ENCODE data around the gene SGO2. TPM values are rescaled to one million over a fixed set of nuclear protein-coding genes. Genes with fewer than 3 reads are reported as not detected.

The SGO2 gene
- total and polyA plus RNA-seq, 10 of the 15 experiments (the other 5 are each of a cell fraction or from before 2014, with no cell fraction given) = 15.8 to 55.2 (median 24.3) TPM

DNA sequence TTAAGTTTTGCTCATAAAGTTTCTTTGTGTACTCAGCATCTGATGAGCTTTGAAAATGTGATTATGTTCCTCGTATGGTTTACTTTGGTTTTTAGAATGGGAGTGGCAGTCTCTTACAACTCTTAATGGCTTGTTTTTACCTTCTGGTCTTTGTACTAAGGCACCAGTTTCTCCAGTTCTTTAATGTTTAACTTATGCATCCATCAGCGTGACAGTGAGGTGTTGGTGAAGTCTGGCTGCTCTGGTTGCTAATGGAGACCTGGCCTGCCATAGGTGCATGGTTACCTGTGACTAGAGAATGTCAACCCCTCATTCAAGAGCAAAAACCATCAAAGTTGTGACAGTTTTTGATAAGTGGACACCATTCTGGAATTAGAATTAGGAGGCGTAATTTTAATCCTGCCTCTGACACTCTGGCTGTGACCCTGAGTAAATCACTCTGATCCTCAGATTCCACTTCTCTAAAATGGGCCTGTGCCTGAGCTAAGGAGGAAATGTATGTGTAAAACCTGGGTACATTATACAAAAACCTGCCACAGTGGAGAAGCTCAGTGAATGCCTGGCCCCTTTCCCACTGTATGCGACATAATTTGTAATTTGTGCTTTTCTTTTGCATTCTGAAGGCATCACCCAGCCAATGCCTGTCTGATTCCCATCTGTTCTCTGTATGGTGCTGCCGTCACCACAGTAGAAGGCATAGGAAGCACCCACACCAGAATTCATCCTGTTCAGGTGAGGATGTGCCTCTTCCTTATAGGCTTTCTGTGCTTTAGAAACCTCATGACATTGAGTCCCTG lies 71.0 kb downstream of the SGO2 start (continued):
- TF ChIP-seq, protein P1, sequence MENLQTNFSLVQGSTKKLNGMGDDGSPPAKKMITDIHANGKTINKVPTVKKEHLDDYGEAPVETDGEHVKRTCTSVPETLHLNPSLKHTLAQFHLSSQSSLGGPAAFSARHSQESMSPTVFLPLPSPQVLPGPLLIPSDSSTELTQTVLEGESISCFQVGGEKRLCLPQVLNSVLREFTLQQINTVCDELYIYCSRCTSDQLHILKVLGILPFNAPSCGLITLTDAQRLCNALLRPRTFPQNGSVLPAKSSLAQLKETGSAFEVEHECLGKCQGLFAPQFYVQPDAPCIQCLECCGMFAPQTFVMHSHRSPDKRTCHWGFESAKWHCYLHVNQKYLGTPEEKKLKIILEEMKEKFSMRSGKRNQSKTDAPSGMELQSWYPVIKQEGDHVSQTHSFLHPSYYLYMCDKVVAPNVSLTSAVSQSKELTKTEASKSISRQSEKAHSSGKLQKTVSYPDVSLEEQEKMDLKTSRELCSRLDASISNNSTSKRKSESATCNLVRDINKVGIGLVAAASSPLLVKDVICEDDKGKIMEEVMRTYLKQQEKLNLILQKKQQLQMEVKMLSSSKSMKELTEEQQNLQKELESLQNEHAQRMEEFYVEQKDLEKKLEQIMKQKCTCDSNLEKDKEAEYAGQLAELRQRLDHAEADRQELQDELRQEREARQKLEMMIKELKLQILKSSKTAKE (IDR thresholded peaks at IDR 0.05; ENCODE audit: low read depth, poor library complexity, severe bottlenecking) = no peak
- TF ChIP-seq SPI1 (IDR thresholded peaks at IDR 0.05; ENCODE audit: borderline replicate concordance, insufficient read depth, low read depth, low read length) = no peak

DNA sequence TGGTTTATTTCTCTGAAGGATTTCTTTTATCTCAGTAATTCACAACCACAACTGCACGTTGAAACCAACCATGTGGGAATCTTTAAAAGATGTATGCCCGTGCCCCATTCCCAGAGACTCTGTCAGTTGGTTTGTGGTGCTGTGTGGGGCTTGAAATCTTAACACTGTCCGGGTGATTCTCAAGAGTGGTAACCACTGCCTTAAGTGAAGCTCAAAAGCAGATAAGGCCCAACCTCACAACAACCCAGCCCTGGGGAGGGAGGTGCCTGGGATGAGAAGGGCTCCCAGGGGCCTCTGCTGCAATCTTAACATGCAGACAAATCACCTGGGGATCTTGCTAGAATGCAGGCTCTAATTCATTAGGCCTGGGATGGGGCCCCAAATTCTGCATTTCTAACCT lies 73.2 kb downstream of the SGO2 start:
- Histone ChIP-seq H3K27ac (ENCODE audit: control insufficient read depth, insufficient read depth) (no peak overlapping the region), H3K79me2 (ENCODE audit: control insufficient read depth, insufficient read depth, low read length) (no peaks in the 10 kb centered on the region), H3K4me2 (ENCODE audit: control insufficient read depth, insufficient read depth) (no peak overlapping the region), H3K4me1 (ENCODE audit: control insufficient read depth, insufficient read depth, low read length) (no peaks in the 10 kb centered on the region), H3K36me3 (ENCODE audit: control insufficient read depth in 2 of 2, insufficient read depth in 2 of 2, low read length in 1 of 2) (no peaks in the 10 kb centered on the region), H3K4me3 (no peak overlapping the region), H3K9me3 (replicated peaks; ENCODE audit: control insufficient read depth, insufficient read depth, low read length) (no peaks in the 10 kb centered on the region), H3K27me3 (replicated peaks in 1 of 2; ENCODE audit: control insufficient read depth in 2 of 2, insufficient read depth in 2 of 2, low read length in 1 of 2) (0 out of 4 replicates have a peak, but pooled peaks cover 0 to 2% of the 10 kb centered on the region in 2 experiments), H4K20me1 (ENCODE audit: control insufficient read depth, insufficient read depth) (no peaks in the 10 kb centered on the region), H3K9ac (ENCODE audit: control insufficient read depth, insufficient read depth, low read length) (no peak overlapping the region), H2AFZ (ENCODE audit: control insufficient read depth, low read depth, low read length) (no peak overlapping the region)
- in situ Hi-C loops (cut with MboI) = no loop called here
- DNase-seq (ENCODE audit: low read depth, low spot score) = no peak
- CTCF ChIA-PET = no interaction called here
- SMC1A ChIA-PET (ENCODE audit: uncharacterized antibody, unreplicated experiment) = no interaction called here
- RAD21 ChIA-PET (ENCODE audit: unreplicated experiment) = no interaction called here
- intact Hi-C loops (cut with micrococcal nuclease; ENCODE audit: unreplicated experiment) = no loop called here
- ATAC-seq = no peak
- FAIRE-seq = no peak
- WGBS (ENCODE audit: insufficient coverage, insufficient replicate concordance, low lambda C conversion rate, missing lambda C conversion rate) = 13% methylated on average over 3 of the region's 3 CpGs
- POLR2A ChIA-PET = interaction anchor here (0.6 kb wide), 1 partner anchor 35 kb away, joined by 4 read pairs; no protein-coding TSS in a partner anchor
- no TSS peak for BruUV-seq (replicated peaks)
- TF ChIP-seq, protein P2, sequence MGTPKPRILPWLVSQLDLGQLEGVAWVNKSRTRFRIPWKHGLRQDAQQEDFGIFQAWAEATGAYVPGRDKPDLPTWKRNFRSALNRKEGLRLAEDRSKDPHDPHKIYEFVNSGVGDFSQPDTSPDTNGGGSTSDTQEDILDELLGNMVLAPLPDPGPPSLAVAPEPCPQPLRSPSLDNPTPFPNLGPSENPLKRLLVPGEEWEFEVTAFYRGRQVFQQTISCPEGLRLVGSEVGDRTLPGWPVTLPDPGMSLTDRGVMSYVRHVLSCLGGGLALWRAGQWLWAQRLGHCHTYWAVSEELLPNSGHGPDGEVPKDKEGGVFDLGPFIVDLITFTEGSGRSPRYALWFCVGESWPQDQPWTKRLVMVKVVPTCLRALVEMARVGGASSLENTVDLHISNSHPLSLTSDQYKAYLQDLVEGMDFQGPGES (IDR thresholded peaks at IDR 0.05) = no peak
- no peak for TF ChIP-seq SIX5 (IDR thresholded peaks at IDR 0.05; ENCODE audit: low read depth, low read length, severe bottlenecking)
- TF ChIP-seq, protein P3, sequence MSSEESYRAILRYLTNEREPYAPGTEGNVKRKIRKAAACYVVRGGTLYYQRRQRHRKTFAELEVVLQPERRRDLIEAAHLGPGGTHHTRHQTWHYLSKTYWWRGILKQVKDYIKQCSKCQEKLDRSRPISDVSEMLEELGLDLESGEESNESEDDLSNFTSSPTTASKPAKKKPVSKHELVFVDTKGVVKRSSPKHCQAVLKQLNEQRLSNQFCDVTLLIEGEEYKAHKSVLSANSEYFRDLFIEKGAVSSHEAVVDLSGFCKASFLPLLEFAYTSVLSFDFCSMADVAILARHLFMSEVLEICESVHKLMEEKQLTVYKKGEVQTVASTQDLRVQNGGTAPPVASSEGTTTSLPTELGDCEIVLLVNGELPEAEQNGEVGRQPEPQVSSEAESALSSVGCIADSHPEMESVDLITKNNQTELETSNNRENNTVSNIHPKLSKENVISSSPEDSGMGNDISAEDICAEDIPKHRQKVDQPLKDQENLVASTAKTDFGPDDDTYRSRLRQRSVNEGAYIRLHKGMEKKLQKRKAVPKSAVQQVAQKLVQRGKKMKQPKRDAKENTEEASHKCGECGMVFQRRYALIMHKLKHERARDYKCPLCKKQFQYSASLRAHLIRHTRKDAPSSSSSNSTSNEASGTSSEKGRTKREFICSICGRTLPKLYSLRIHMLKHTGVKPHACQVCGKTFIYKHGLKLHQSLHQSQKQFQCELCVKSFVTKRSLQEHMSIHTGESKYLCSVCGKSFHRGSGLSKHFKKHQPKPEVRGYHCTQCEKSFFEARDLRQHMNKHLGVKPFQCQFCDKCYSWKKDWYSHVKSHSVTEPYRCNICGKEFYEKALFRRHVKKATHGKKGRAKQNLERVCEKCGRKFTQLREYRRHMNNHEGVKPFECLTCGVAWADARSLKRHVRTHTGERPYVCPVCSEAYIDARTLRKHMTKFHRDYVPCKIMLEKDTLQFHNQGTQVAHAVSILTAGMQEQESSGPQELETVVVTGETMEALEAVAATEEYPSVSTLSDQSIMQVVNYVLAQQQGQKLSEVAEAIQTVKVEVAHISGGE (CRISPR knock-in tag; IDR thresholded peaks at IDR 0.05) = no peak
- no peak for TF ChIP-seq ZNF217 (IDR thresholded peaks at IDR 0.05)
- TF ChIP-seq SPI1 (IDR thresholded peaks at IDR 0.05; ENCODE audit: borderline replicate concordance, insufficient read depth, low read depth, low read length) = no peak
- TF ChIP-seq SMAD5 (IDR thresholded peaks at IDR 0.05; ENCODE audit: low read depth) = no peak
- no peak for TF ChIP-seq ETV6 (conservative IDR thresholded peaks at IDR 0.05 in 1 of 2, IDR thresholded peaks at IDR 0.05 in 1 of 2; ENCODE audit: borderline replicate concordance in 1 of 2, low read depth in 1 of 2)
- TF ChIP-seq SUZ12 (IDR thresholded peaks at IDR 0.05; ENCODE audit: unreplicated experiment) = no peak
- TF ChIP-seq NFXL1 (IDR thresholded peaks at IDR 0.05; ENCODE audit: borderline replicate concordance) = no peak
- no peak for TF ChIP-seq MEF2A (IDR thresholded peaks at IDR 0.05; ENCODE audit: insufficient read depth, low read depth, low read length)
- TF ChIP-seq, protein P4, sequence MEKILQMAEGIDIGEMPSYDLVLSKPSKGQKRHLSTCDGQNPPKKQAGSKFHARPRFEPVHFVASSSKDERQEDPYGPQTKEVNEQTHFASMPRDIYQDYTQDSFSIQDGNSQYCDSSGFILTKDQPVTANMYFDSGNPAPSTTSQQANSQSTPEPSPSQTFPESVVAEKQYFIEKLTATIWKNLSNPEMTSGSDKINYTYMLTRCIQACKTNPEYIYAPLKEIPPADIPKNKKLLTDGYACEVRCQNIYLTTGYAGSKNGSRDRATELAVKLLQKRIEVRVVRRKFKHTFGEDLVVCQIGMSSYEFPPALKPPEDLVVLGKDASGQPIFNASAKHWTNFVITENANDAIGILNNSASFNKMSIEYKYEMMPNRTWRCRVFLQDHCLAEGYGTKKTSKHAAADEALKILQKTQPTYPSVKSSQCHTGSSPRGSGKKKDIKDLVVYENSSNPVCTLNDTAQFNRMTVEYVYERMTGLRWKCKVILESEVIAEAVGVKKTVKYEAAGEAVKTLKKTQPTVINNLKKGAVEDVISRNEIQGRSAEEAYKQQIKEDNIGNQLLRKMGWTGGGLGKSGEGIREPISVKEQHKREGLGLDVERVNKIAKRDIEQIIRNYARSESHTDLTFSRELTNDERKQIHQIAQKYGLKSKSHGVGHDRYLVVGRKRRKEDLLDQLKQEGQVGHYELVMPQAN (conservative IDR thresholded peaks at IDR 0.05) = no peak

All from GM12878 (cell line).